VCaP (cell line): ENCODE data around the gene CLDN19.

Source experiments
- H3K27ac ChIP-seq: fragments of 450-650 bp; 2 replicates; pipeline ENCODE4 v1.5.1; 2017
- TF ChIP-seq, protein P1 (sequence below): fragments of 450-650 bp; conservative IDR thresholded peaks from 2 replicates; pipeline ENCODE4 v1.5.1; 2017; ENCODE audit warnings: mild to moderate bottlenecking, moderate library complexity

CLDN19 gene

DNA sequence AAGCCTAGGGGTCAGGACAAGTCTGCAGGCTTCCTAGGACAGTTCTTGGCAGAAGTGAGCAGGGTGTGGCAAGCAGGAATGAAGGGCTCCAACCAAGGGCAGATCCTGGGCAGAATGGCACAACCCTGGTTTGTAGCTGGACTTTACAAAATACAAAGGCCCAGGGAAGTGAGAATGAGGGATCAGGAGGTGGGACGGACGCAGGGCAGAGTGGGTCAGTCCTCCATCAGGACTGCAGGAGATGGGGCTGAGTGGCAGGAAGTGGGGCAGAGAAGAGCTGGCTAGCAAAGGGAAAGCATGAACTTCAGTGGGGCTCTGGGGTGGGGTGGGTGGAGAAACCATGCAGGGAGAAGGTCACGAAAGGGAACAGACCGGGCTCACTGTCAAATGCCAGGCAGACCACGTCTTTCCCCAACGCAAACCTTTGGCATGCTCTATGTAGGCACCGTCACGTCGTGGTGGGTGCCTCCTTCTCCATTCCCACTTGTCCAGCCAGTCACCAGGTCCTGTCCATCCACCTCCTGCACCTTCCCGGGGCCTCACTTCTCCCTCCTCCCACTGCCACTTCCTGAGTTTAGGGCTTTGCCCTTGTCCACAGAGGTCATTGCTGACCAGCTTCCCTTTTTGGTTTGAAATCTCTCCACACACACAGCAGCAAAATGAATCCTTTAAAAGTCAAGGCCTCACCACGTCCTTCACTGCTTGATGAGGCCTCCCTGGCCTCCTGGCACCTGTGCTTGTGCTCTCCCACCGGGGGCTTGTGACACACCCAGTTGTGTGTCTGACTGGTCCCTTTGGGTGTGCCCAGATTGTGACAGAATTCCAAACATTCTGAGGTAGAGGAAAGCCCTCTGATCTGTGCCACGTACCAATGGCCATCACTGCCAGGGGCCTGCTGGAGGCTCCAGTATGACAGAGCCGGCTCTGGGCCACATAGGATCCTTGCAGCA is 8.7 kb upstream of the CLDN19 start:
- TF ChIP-seq, protein P1, sequence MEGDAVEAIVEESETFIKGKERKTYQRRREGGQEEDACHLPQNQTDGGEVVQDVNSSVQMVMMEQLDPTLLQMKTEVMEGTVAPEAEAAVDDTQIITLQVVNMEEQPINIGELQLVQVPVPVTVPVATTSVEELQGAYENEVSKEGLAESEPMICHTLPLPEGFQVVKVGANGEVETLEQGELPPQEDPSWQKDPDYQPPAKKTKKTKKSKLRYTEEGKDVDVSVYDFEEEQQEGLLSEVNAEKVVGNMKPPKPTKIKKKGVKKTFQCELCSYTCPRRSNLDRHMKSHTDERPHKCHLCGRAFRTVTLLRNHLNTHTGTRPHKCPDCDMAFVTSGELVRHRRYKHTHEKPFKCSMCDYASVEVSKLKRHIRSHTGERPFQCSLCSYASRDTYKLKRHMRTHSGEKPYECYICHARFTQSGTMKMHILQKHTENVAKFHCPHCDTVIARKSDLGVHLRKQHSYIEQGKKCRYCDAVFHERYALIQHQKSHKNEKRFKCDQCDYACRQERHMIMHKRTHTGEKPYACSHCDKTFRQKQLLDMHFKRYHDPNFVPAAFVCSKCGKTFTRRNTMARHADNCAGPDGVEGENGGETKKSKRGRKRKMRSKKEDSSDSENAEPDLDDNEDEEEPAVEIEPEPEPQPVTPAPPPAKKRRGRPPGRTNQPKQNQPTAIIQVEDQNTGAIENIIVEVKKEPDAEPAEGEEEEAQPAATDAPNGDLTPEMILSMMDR, result no peak
- H3K27ac ChIP-seq, result no peak overlapping the region

DNA sequence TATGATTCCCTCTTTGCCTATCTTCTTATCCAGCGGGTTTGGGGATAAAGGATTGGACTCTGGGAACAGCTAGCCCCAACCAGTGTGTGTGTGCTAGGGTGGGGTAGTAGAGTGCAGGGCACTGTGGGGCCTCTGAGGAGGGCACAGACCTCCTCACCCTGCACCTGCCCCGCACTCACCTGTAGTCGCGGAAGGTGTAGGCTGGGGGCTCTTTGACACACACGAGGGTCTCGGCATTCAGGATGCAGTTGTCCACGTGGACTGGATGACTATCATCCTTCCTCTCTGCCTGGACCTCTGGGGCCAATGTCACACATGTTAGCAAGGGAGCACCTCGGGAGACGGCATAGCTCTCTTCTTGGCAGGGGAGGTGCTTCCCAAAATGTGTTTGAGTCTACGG is 8.0 kb upstream of the CLDN19 start:
- TF ChIP-seq, protein P1, result no peak
- H3K27ac ChIP-seq, result no peak overlapping the region

DNA sequence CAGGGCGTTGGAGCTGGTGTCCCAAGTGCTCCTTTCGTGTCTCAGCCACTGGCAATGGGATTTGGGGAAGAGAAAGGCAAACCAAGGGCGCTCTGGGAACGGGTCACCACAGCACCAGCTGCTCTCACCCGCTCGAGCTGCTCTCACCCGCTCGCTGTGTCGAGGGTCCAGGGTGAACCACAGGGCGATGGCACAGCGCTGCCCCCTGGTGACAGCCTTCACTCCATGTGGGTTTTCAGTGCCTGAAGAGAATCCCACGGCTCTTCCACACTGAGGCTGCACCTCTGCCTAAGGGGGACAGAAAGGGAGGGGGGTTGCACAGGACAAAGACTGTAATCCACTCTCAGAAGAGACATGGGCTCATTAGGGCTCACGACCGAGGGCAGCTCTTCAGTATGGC is 7.1 kb upstream of the CLDN19 start:
- TF ChIP-seq, protein P1, result peak; percentile 75

DNA sequence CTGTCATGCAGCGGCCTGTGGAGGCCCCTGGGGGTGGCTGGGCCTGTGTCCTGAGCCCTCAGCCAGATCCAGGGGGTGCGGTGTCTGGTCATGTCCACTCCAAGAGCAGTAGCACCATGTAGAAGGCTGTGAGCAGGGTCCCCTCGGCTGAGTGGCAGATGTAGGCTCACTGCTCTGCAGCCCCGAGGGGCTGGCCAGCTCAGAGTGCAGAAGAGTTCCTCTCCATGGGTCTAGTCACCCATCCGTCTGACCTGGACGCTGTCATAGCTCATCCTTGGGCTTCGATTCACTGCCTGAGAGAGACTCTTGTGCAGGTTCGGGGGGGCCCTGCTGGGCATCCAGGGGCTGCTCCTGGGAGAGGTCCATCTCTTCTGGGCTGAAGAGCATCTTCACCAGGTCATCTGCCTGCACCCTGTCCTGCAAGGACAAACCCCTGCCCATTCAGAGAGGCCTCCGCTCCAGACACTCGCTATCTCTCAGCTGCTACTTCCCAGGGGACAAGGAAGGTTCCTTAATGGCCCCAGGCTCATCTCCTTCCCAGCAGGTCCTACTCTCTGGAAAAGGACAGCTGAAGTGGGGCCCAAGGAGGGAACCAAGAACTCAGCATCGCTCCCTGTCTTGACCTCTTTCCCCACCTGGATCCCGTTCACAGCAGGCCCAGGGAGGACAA is 6.5 kb upstream of the CLDN19 start:
- TF ChIP-seq, protein P1, result no peak

More for the DNA sequence above, 7.1 kb upstream of the CLDN19 start:
- no peak overlapping the region for H3K27ac ChIP-seq

DNA sequence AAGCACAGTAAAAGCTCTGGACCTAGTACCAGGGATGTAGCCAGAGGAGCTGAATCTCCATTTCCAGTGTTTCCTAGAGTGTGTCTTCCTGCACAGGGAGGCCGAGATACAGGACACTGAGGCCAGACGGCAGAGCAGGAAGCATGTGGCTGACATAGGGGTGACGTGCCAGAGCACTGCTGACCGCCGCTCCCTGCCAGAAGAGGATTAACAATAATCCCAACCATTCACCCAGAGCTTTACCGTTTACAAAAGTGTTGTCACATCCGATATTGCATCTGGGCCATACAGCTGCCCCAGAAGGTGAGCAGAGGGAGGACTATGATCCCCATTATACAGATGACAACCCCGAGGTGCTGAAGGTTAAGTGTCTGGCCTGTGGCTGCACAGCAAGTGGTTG is 5.8 kb upstream of the CLDN19 start:
- no peak overlapping the region for H3K27ac ChIP-seq
- TF ChIP-seq, protein P1, result no peak

More for the DNA sequence above, 6.5 kb upstream of the CLDN19 start:
- H3K27ac ChIP-seq, result no peak overlapping the region

DNA sequence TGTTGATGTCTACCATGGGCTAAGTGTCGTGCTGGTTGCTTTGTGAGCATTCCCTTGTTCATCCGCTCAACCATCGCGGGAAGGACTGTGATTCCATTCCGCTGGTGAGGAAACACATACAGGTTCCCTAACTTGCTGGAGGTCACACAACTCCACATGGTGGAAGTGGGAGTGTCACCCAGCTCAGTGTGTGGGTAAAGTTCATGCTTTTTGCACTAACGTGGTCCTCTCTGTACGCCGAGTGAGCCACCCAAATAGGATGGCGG is 4.0 kb upstream of the CLDN19 start:
- H3K27ac ChIP-seq, result no peak overlapping the region
- TF ChIP-seq, protein P1, result no peak

DNA sequence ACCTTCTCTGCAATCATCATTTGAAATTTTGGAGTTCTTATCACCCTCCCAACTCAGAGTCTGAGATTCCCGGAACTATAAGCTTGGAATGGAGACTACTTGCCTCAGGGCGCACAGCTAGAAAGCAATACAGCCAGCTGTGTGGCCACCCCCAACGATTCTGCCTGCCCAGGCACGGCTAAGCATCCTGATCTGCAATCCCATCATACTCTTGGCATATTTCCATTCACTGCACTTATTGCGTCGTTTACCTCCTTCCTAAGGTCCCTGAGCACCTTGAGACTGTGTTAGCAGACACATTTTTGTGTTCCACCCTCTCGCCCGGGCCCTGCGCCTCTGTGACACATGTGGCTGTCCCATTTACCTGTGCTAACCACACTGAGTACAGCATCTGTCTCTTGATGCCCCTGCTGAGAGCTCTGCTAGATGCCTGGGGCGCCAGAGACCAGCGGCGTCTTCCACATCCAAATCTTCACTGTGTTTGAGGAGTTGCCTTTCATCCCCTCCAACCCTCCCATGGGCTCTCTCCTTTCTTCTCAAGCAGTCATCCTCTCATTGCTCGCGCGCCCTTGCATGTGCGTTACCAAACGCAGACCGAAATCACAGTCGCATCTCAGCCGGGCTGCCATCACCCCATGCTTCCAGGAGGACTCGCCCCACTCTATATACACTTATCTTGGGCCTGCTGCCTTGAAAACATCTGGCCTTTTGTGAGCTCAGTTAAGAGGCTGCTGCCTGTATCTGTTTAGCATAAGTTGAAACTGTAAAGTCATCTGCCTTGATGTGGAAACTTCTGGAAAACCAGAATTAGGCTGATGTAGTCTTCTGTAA is 3.5 kb upstream of the CLDN19 start:
- TF ChIP-seq, protein P1, result no peak
- H3K27ac ChIP-seq, result no peak overlapping the region
